H1 (cell line): Measurements from ENCODE around the gene C9. TPM values are rescaled to one million over a fixed set of nuclear protein-coding genes. Genes with fewer than 3 reads are reported as not detected.

Experiments
- ASH2L ChIP-seq: fragments of 200-600, 300-600 bp; sonication (generic); IDR thresholded peaks from one replicate; pipeline ENCODE4 v1.7.1; 2017; ENCODE audit warnings: low read length
- CEBPB ChIP-seq: IDR thresholded peaks from 2 replicates; pipeline ENCODE4 v1.6.1; 2012; ENCODE audit warnings: low read depth, low read length
- CHD7 ChIP-seq: fragments of 300-600 bp; sonication (generic); IDR thresholded peaks from 2 replicates; pipeline ENCODE4 v1.7.1; 2012; ENCODE audit warnings: low read length, moderate library complexity, mild to moderate bottlenecking, inconsistent platforms; ENCODE audit not compliant: insufficient replicate concordance
- EP300 ChIP-seq, 2 experiments: IDR thresholded peaks; 1 replicate in 1 of 2; 2 replicates in 1 of 2; pipeline ENCODE4 v1.6.1; 2011 to 2012; ENCODE audit warnings: low read depth in 2 of 2, low read length in 2 of 2, mild to moderate bottlenecking in 2 of 2, borderline replicate concordance in 1 of 2, inconsistent platforms in 1 of 2, moderate library complexity in 1 of 2
- MAFK ChIP-seq: IDR thresholded peaks from 2 replicates; pipeline ENCODE4 v1.6.1; 2012; ENCODE audit warnings: low read depth, mild to moderate bottlenecking, improper control_type of control experiment, low read length
- NRF1 ChIP-seq: IDR thresholded peaks from 2 replicates; pipeline ENCODE4 v1.6.1; 2011; ENCODE audit warnings: mild to moderate bottlenecking, low read depth, low read length, improper control_type of control experiment
- RXRA ChIP-seq: IDR thresholded peaks from 2 replicates; pipeline ENCODE4 v1.6.1; 2011; ENCODE audit warnings: low read depth, mild to moderate bottlenecking, low read length, moderate library complexity; ENCODE audit not compliant: insufficient read depth
- TBP ChIP-seq: IDR thresholded peaks from 2 replicates; pipeline ENCODE4 v1.6.1; 2011; ENCODE audit warnings: low read depth, low read length, improper control_type of control experiment
- polyA plus RNA-seq, 7 experiments: library from polyadenylated mRNA; depleted of rRNA in 3 of 7; stranded (reverse) in 5 of 7; unstranded in 2 of 7; fragments of >200 nt in 5 of 7; fragments of 200-250 nt in 2 of 7; gene quantifications; 1 replicate in 5 of 7; 2 replicates in 1 of 7; 4 replicates in 1 of 7; pipeline versions ENCODE4 v1.2.1 to v1.2.3, GENCODE V29; 2011 to 2013; ENCODE audit warnings: missing spikeins in 2 of 7, mixed read lengths in 2 of 7
- total RNA-seq: library from RNA; stranded (reverse); fragmentation: NEBNext Ultra II Directional; extraction: Animal tissue kit (Norgen Biotek cat#: 25700); gene quantifications from 2 replicates; pipeline ENCODE4 v1.2.1, GENCODE V29; 2021

C9 gene
- total and polyA plus RNA-seq, 2 of the 8 experiments (the other 6 are each of a cell fraction or from before 2014, with no cell fraction given), result not detected

- TF ChIP-seq CHD7 (no peak), ASH2L (no peak), CEBPB (no peak), TBP (no peak), RXRA (no peak), EP300 (IDR thresholded peaks at IDR 0.05; ENCODE audit: borderline replicate concordance in 1 of 2, low read depth in 2 of 2, low read length in 2 of 2) (no peak), MAFK (no peak), NRF1 (no peak)
Measured at GRCh38 chr5:39257554-39257953, 106.7 kb downstream of the C9 start (continued).
